Activated CD8-positive, alpha-beta memory T cell treated with anti-CD3 and anti-CD28 coated beads, Interleukin-2, amount 50 U/mL, for 24 hours (primary cell): ENCODE results near the gene RPS4Y2.

Experiments used
- DNase-seq: peaks from one replicate; pipeline ENCODE4 v3.0.0-alpha.2; 2020; ENCODE audit errors: extremely low read depth

The RPS4Y2 gene

GRCh38 chrY:20755808-20756207 is at the start of gene RPS4Y2:
TSS of gene RPS4Y2 (plus strand) at chrY:20756108. CDS start at chrY:20756164, 56 bp downstream.
- DNase-seq = no peak

- no peak for DNase-seq
Observed at GRCh38 chrY:20714391-20714790, 41.5 kb upstream of the RPS4Y2 start.

GRCh38 chrY:20726184-20726907 is 29.6 kb upstream of the RPS4Y2 start:
- no peak for DNase-seq

- DNase-seq = no peak
Observed at GRCh38 chrY:20735200-20735599, 20.7 kb upstream of the RPS4Y2 start.

- DNase-seq = no peak
Observed at GRCh38 chrY:20739806-20740205, 16.1 kb upstream of the RPS4Y2 start.

- no peak for DNase-seq
Observed at GRCh38 chrY:20740609-20741008, 15.3 kb upstream of the RPS4Y2 start.

GRCh38 chrY:20745060-20745459 is 10.8 kb upstream of the RPS4Y2 start:
- no peak for DNase-seq

GRCh38 chrY:20746919-20747318 is 9.0 kb upstream of the RPS4Y2 start:
- no peak for DNase-seq

GRCh38 chrY:20763869-20764268 is 8.0 kb downstream of the RPS4Y2 start:
- DNase-seq = no peak

GRCh38 chrY:20765117-20765516 is 9.2 kb downstream of the RPS4Y2 start:
- no peak for DNase-seq

- DNase-seq = no peak
Observed at GRCh38 chrY:20770755-20771154, 14.8 kb downstream of the RPS4Y2 start.

GRCh38 chrY:20776104-20776503 is 20.2 kb downstream of the RPS4Y2 start:
- DNase-seq = no peak

GRCh38 chrY:20780104-20780654 is 24.3 kb downstream of the RPS4Y2 start:
- no peak for DNase-seq

GRCh38 chrY:20780776-20781175 is 24.9 kb downstream of the RPS4Y2 start:
- DNase-seq = no peak

- DNase-seq = no peak
Observed at GRCh38 chrY:20781408-20781807, 25.5 kb downstream of the RPS4Y2 start.

- DNase-seq = no peak
Observed at GRCh38 chrY:20784965-20785364, 29.1 kb downstream of the RPS4Y2 start.

- no peak for DNase-seq
Observed at GRCh38 chrY:20787076-20787475, 31.2 kb downstream of the RPS4Y2 start.

GRCh38 chrY:20798351-20799049 is 42.6 kb downstream of the RPS4Y2 start:
- DNase-seq = no peak

GRCh38 chrY:20802659-20803058 is 46.8 kb downstream of the RPS4Y2 start:
- DNase-seq = no peak

- DNase-seq = no peak
Observed at GRCh38 chrY:20806243-20806642, 50.3 kb downstream of the RPS4Y2 start.

- DNase-seq = no peak
Observed at GRCh38 chrY:20813459-20813858, 57.6 kb downstream of the RPS4Y2 start.

GRCh38 chrY:20814794-20815193 is 58.9 kb downstream of the RPS4Y2 start:
- no peak for DNase-seq

GRCh38 chrY:20817067-20817466 is 61.2 kb downstream of the RPS4Y2 start:
- no peak for DNase-seq
